ENCODE data around the gene PLXNA2.

- TF ChIP-seq POLR2AphosphoS5 (IDR thresholded peaks at IDR 0.05; ENCODE audit: low read depth, low read length) (no peak), YY1 (IDR thresholded peaks at IDR 0.05; ENCODE audit: extremely low read depth, insufficient replicate concordance, low read depth, low read length) (no peak), ZBTB33 (IDR thresholded peaks at IDR 0.05; ENCODE audit: extremely low read depth, insufficient replicate concordance, low read length) (no peak)
- TF ChIP-seq, protein P1, sequence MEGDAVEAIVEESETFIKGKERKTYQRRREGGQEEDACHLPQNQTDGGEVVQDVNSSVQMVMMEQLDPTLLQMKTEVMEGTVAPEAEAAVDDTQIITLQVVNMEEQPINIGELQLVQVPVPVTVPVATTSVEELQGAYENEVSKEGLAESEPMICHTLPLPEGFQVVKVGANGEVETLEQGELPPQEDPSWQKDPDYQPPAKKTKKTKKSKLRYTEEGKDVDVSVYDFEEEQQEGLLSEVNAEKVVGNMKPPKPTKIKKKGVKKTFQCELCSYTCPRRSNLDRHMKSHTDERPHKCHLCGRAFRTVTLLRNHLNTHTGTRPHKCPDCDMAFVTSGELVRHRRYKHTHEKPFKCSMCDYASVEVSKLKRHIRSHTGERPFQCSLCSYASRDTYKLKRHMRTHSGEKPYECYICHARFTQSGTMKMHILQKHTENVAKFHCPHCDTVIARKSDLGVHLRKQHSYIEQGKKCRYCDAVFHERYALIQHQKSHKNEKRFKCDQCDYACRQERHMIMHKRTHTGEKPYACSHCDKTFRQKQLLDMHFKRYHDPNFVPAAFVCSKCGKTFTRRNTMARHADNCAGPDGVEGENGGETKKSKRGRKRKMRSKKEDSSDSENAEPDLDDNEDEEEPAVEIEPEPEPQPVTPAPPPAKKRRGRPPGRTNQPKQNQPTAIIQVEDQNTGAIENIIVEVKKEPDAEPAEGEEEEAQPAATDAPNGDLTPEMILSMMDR (IDR thresholded peaks at IDR 0.05 in 2 of 3, conservative IDR thresholded peaks at IDR 0.05 in 1 of 3; ENCODE audit: borderline replicate concordance in 1 of 3, insufficient read depth in 1 of 3, low read depth in 2 of 3, low read length in 2 of 3), result no peak
These were observed 93.2 kb downstream of the PLXNA2 start for GRCh38 chr1:208150833-208151458.

Measured in HCT116 (cell line).